H1 (cell line): ENCODE measurements around the gene ADD3. TPM values are rescaled to one million over a fixed set of nuclear protein-coding genes. Genes with fewer than 3 reads are reported as not detected.

ENCODE experiments used
- CTCF ChIA-PET: fragments of 300-600 bp; sonication (Branson Sonifier 250); formaldehyde crosslinking; loops from one replicate; lab custom pipeline; 2021; ENCODE audit not compliant: partially characterized antibody; lab: Charles Lee
- POLR2A ChIA-PET: fragments of 300-600 bp; sonication (Branson Sonifier 250); formaldehyde crosslinking; loops from one replicate; lab custom pipeline; 2021; ENCODE audit warnings: inconsistent platforms; ENCODE audit not compliant: partially characterized antibody; lab: Charles Lee
- DNase-seq, 2 experiments: peaks; one replicate each; pipeline versions ENCODE4 v3.0.0 to v3.0.0-alpha.2; 2010 to 2022; ENCODE audit warnings: low spot score in 2 of 2, low read depth in 1 of 2, mixed read lengths in 1 of 2
- FAIRE-seq: peaks from 2 replicates; lab custom pipeline; 2011; peaks lifted over from hg19 to GRCh38; lab: Jason Lieb, UNC
- H2AFZ ChIP-seq: 2 replicates; pipeline ENCODE4 v1.8.1; 2012; ENCODE audit warnings: low read length, inconsistent platforms
- H2AK5ac ChIP-seq: 2 replicates; pipeline ENCODE4 v1.6.1; 2013; ENCODE audit warnings: low read depth, low read length
- H2BK120ac ChIP-seq: replicated peaks from 2 replicates; pipeline ENCODE3; 2013; ENCODE audit warnings: low read depth, low read length, inconsistent platforms
- H2BK12ac ChIP-seq: 2 replicates; pipeline ENCODE4 v1.6.1; 2013; ENCODE audit warnings: low read depth, low read length
- H2BK15ac ChIP-seq: 2 replicates; pipeline ENCODE4 v1.6.1; 2013; ENCODE audit warnings: low read length
- H2BK20ac ChIP-seq: 2 replicates; pipeline ENCODE4 v1.6.1; 2013; ENCODE audit warnings: low read length
- H2BK5ac ChIP-seq: 2 replicates; pipeline ENCODE4 v1.6.1; 2013; ENCODE audit warnings: low read depth, low read length
- H3K14ac ChIP-seq: 2 replicates; pipeline ENCODE4 v1.6.1; 2013; ENCODE audit warnings: inconsistent platforms; ENCODE audit not compliant: insufficient read length
- H3K18ac ChIP-seq: 2 replicates; pipeline ENCODE4 v1.6.1; 2013; ENCODE audit warnings: low read length; ENCODE audit errors: extremely low read depth
- H3K23ac ChIP-seq: 2 replicates; pipeline ENCODE4 v1.6.1; 2013; ENCODE audit warnings: inconsistent platforms; ENCODE audit not compliant: insufficient read length
- H3K23me2 ChIP-seq: 2 replicates; pipeline ENCODE4 v1.6.1; 2013; ENCODE audit warnings: low read depth, low read length
- H3K27ac ChIP-seq: 2 replicates; pipeline ENCODE4 v1.6.1; 2011; ENCODE audit warnings: low read depth, low read length, inconsistent platforms
- H3K27me3 ChIP-seq, 4 experiments: replicated peaks in 1 of 4; 1 replicate in 1 of 4; 2 replicates in 3 of 4; pipeline versions ENCODE4 v1.6.1 to v1.8.1; 2011 to 2013; ENCODE audit warnings: low read length in 3 of 4, mild to moderate bottlenecking in 3 of 4, inconsistent platforms in 2 of 4, mixed read lengths in 2 of 4, moderate library complexity in 1 of 4; ENCODE audit not compliant: control insufficient read depth in 3 of 4, insufficient read depth in 3 of 4; ENCODE audit errors: extremely low read depth in 1 of 4
- H3K36me3 ChIP-seq, 4 experiments: 2 replicates each; pipeline versions ENCODE4 v1.6.1 to v1.8.1; 2011 to 2013; ENCODE audit warnings: mild to moderate bottlenecking in 4 of 4, low read length in 3 of 4, moderate library complexity in 2 of 4, control low read depth in 1 of 4, inconsistent platforms in 1 of 4; ENCODE audit not compliant: insufficient read depth in 4 of 4, control insufficient read depth in 2 of 4
- H3K4ac ChIP-seq: replicated peaks from 2 replicates; pipeline ENCODE3; 2013; ENCODE audit warnings: low read length, low read depth, mixed read lengths, inconsistent platforms; ENCODE audit not compliant: insufficient read length
- H3K4me1 ChIP-seq, 4 experiments: replicated peaks in 1 of 4; 1 replicate in 1 of 4; 2 replicates in 3 of 4; pipeline versions ENCODE4 v1.6.1 to v1.8.1; 2011 to 2013; ENCODE audit warnings: low read length in 3 of 4, inconsistent platforms in 2 of 4, mixed read lengths in 1 of 4; ENCODE audit not compliant: insufficient read depth in 4 of 4, control insufficient read depth in 3 of 4
- H3K4me2 ChIP-seq, 2 experiments: 2 replicates each; pipeline versions ENCODE4 v1.6.1 to v1.8.1; 2011 to 2013; ENCODE audit warnings: low read depth in 2 of 2, low read length in 2 of 2, control low read depth in 1 of 2, inconsistent platforms in 1 of 2, mild to moderate bottlenecking in 1 of 2; ENCODE audit not compliant: insufficient read depth in 1 of 2
- H3K4me3 ChIP-seq, 4 experiments: fragments of 200-600, 300-600 bp in 1 of 4; sonication (generic), shearing (Covaris generic), sonication (Bioruptor Twin) in 1 of 4; 2 replicates each; pipeline versions ENCODE4 v1.5.1 to v1.8.1; 2011 to 2016; ENCODE audit warnings: low read length in 4 of 4, low read depth in 3 of 4, control low read depth in 2 of 4, inconsistent platforms in 2 of 4, mild to moderate bottlenecking in 2 of 4, mixed read lengths in 1 of 4, moderate library complexity in 1 of 4; ENCODE audit not compliant: insufficient read depth in 2 of 4; ENCODE audit errors: extremely low read depth in 1 of 4
- H3K56ac ChIP-seq: replicated peaks from 2 replicates; pipeline ENCODE3; 2013; ENCODE audit warnings: low read depth, mild to moderate bottlenecking, mixed read lengths, low read length, inconsistent platforms; ENCODE audit not compliant: insufficient read length
- H3K79me1 ChIP-seq: 2 replicates; pipeline ENCODE4 v1.6.1; 2013; ENCODE audit warnings: low read depth, low read length, control low read depth
- H3K79me2 ChIP-seq, 2 experiments: 2 replicates each; pipeline versions ENCODE4 v1.6.1 to v1.8.1; 2012 to 2013; ENCODE audit warnings: low read length in 2 of 2, mild to moderate bottlenecking in 2 of 2, inconsistent platforms in 1 of 2; ENCODE audit not compliant: insufficient read depth in 2 of 2, control insufficient read depth in 1 of 2
- H3K9ac ChIP-seq, 4 experiments: replicated peaks in 1 of 4; 1 replicate in 1 of 4; 2 replicates in 3 of 4; pipeline versions ENCODE4 v1.6.1 to v1.8.1; 2011 to 2013; ENCODE audit warnings: low read depth in 3 of 4, low read length in 3 of 4, control low read depth in 2 of 4, mild to moderate bottlenecking in 2 of 4, moderate library complexity in 2 of 4, inconsistent platforms in 1 of 4; ENCODE audit errors: extremely low read depth in 1 of 4
- H3K9me3 ChIP-seq, 2 experiments: 2 replicates each; pipeline versions ENCODE4 v1.6.1 to v1.8.1; 2012 to 2013; ENCODE audit warnings: mild to moderate bottlenecking in 2 of 2, moderate library complexity in 2 of 2, control low read depth in 1 of 2, inconsistent platforms in 1 of 2, low read depth in 1 of 2, low read length in 1 of 2, mixed read lengths in 1 of 2; ENCODE audit not compliant: insufficient read depth in 2 of 2
- H4K20me1 ChIP-seq, 2 experiments: replicated peaks in 1 of 2; 2 replicates each; pipeline versions ENCODE3 to v1.8.1; 2011 to 2013; ENCODE audit warnings: inconsistent platforms in 2 of 2, low read length in 2 of 2, mild to moderate bottlenecking in 1 of 2; ENCODE audit not compliant: insufficient read depth in 2 of 2, control insufficient read depth in 1 of 2
- H4K5ac ChIP-seq: 2 replicates; pipeline ENCODE4 v1.6.1; 2013; ENCODE audit warnings: low read length, low read depth, mixed read lengths, inconsistent platforms; ENCODE audit not compliant: insufficient read length
- H4K8ac ChIP-seq: 2 replicates; pipeline ENCODE4 v1.8.0; 2013; ENCODE audit warnings: mild to moderate bottlenecking, moderate library complexity, low read length, inconsistent platforms; ENCODE audit not compliant: insufficient read depth; ENCODE audit errors: extremely low read depth
- H4K91ac ChIP-seq: replicated peaks from 2 replicates; pipeline ENCODE3; 2013; ENCODE audit warnings: low read length, mixed read lengths, inconsistent platforms; ENCODE audit not compliant: insufficient read length
- CHD1 ChIP-seq: IDR thresholded peaks from 2 replicates; pipeline ENCODE4 v1.6.1; 2012; ENCODE audit warnings: low read depth, low read length, improper control_type of control experiment
- JUN ChIP-seq: IDR thresholded peaks from 2 replicates; pipeline ENCODE4 v1.6.1; 2011; ENCODE audit warnings: low read depth, mild to moderate bottlenecking, improper control_type of control experiment, low read length
- NANOG ChIP-seq: IDR thresholded peaks from 2 replicates; pipeline ENCODE4 v1.6.1; 2011; ENCODE audit warnings: low read length, low read depth, mild to moderate bottlenecking, inconsistent platforms; ENCODE audit not compliant: insufficient read depth, poor library complexity, severe bottlenecking
- NRF1 ChIP-seq: IDR thresholded peaks from 2 replicates; pipeline ENCODE4 v1.6.1; 2011; ENCODE audit warnings: mild to moderate bottlenecking, low read depth, low read length, improper control_type of control experiment
- PHF8 ChIP-seq: fragments of 200-600 bp; sonication (generic); conservative IDR thresholded peaks from 2 replicates; pipeline ENCODE4 v1.7.1; 2012; ENCODE audit warnings: low read depth, mild to moderate bottlenecking, inconsistent platforms, low read length, moderate library complexity
- TAF7 ChIP-seq: optimal IDR thresholded peaks from 2 replicates; pipeline ENCODE3; 2011; ENCODE audit warnings: low read depth, mild to moderate bottlenecking, inconsistent platforms, low read length, moderate library complexity, borderline replicate concordance
- TEAD4 ChIP-seq: IDR thresholded peaks from 2 replicates; pipeline ENCODE4 v1.6.1; 2012; ENCODE audit warnings: low read depth, low read length, inconsistent platforms, mixed read lengths
- WGBS, 2 experiments: shearing (Covaris generic) in 1 of 2; methylation state at CpG; one replicate each; pipeline versions ENCODE4 v1.1.6 to v1.1.7; 2013 to 2015; ENCODE audit warnings: low lambda C conversion rate in 2 of 2, mixed read lengths in 2 of 2, inconsistent platforms in 1 of 2, low coverage in 1 of 2, missing lambda C conversion rate in 1 of 2; ENCODE audit not compliant: insufficient replicate concordance in 2 of 2, insufficient coverage in 1 of 2, insufficient read length in 1 of 2; ENCODE audit errors: extremely low coverage in 1 of 2, missing lambda C conversion rate in 1 of 2; 5-methylcytosine and 5-hydroxymethylcytosine counted together
- polyA plus RNA-seq, 7 experiments: library from polyadenylated mRNA; depleted of rRNA in 3 of 7; stranded (reverse) in 5 of 7; unstranded in 2 of 7; fragments of >200 nt in 5 of 7; fragments of 200-250 nt in 2 of 7; gene quantifications; 1 replicate in 5 of 7; 2 replicates in 1 of 7; 4 replicates in 1 of 7; pipeline versions ENCODE4 v1.2.1 to v1.2.3, GENCODE V29; 2011 to 2013; ENCODE audit warnings: missing spikeins in 2 of 7, mixed read lengths in 2 of 7
- total RNA-seq: library from RNA; stranded (reverse); fragmentation: NEBNext Ultra II Directional; extraction: Animal tissue kit (Norgen Biotek cat#: 25700); gene quantifications from 2 replicates; pipeline ENCODE4 v1.2.1, GENCODE V29; 2021

Gene ADD3
- total and polyA plus RNA-seq, 2 of the 8 experiments (the other 6 are each of a cell fraction or from before 2014, with no cell fraction given): 44.7 to 85.6 TPM

DNA sequence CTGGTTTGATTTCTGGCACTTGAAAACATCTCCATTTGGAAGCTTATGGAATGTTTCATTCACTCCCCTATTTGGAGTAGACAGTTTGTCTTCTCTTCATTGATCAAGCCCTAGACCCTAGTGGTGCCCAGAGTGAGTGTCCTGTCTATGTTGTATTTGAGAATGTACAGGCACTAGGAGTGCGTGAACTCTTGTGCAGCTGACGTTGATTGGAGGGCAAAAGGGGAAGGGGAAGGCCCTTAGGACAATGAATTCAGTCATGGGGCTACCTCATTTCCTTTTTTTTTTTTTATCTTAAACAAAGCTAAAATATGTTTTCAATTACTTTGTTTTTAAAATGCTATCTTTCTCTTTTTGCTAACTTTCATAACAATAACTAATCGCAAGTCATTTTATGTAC lies 66.5 kb downstream of the ADD3 start:
- Histone ChIP-seq H2BK120ac (no peak overlapping the region), H3K79me2 (peaks cover 0 to 63% of the 10 kb centered on the region in 2 experiments; a peak in 2 of 4 replicates), H3K4me3 (no peak overlapping the region), H3K4ac (no peak overlapping the region), H3K23ac (no peak overlapping the region), H2BK12ac (no peak overlapping the region), H3K9ac (no peak overlapping the region), H4K5ac (no peak overlapping the region), H3K36me3 (no peaks in the 10 kb centered on the region), H2BK15ac (no peak overlapping the region), H2AK5ac (no peak overlapping the region), H4K20me1 (peaks cover 4 to 7% of the 10 kb centered on the region in 2 experiments), H2BK5ac (no peak overlapping the region), H3K27me3 (no peaks in the 10 kb centered on the region), H3K14ac (no peak overlapping the region), H2AFZ (no peak overlapping the region), H3K79me1 (no peaks in the 10 kb centered on the region; the same call in 1 of the 2 replicates), H2BK20ac (no peak overlapping the region), H3K9me3 (no peaks in the 10 kb centered on the region), H3K4me1 (peaks cover 0 to 5% (median 3%) of the 10 kb centered on the region in 4 experiments; a peak in 3 of 7 replicates), H4K91ac (no peak overlapping the region), H3K56ac (no peak overlapping the region), H3K23me2 (no peaks in the 10 kb centered on the region), H4K8ac (no peak overlapping the region), H3K4me2 (no peak overlapping the region), H3K27ac (no peak overlapping the region), H3K18ac (no peak overlapping the region)
- ChIA-PET CTCF (interaction anchor here (1.4 to 3.0 kb wide), 3 partner anchors 10 to 44 kb away, joined by 3 to 16 read pairs (median 4); no protein-coding TSS in a partner anchor), POLR2A (interaction anchor here (1.4 to 1.5 kb wide), 2 partner anchors 10 to 14 kb away, joined by 3 to 4 read pairs; no protein-coding TSS in a partner anchor)
- WGBS, 2 experiments: 86% methylated on average over 3 of the region's 3 CpGs; no CpG with 5 or more reads in 1 of the 2 experiments
- FAIRE-seq: no peak
- no peak for DNase-seq
- TF ChIP-seq NANOG (no peak), CHD1 (no peak), TEAD4 (no peak), JUN (no peak), PHF8 (no peak), TAF7 (no peak), NRF1 (no peak)
